Right cardiac atrium (tissue), 5 donors: ENCODE data around the gene ROCK2. TPM values are rescaled to one million over a fixed set of nuclear protein-coding genes. Genes with fewer than 3 reads are reported as not detected.
"Not testable (repeated sequence)": the region's sequence is repeated elsewhere in the genome, so short reads cannot be mapped to it uniquely, and the experiment has no call there.

ENCODE experiments used
- ATAC-seq, 2 donors: fragments of 200-7000 bp; cut with Tn5 transposase; one replicate each; pipeline versions ENCODE4 v1.8.0 to v1.9.1; 2020; ENCODE audit warnings: moderate library complexity in 2 of 2, mild to moderate bottlenecking in 1 of 2
- DNase-seq, 3 donors: peaks; one replicate each; pipeline ENCODE4 v3.0.0-alpha.2; 2020
- H3K27ac ChIP-seq: one replicate; pipeline ENCODE4 v1.5.1; 2013; ENCODE audit warnings: mild to moderate bottlenecking, low read length, control low read depth, moderate library complexity
- H3K27me3 ChIP-seq: one replicate; pipeline ENCODE4 v1.6.1; 2013; ENCODE audit not compliant: control insufficient read depth, insufficient read depth
- H3K4me1 ChIP-seq: one replicate; pipeline ENCODE4 v1.6.1; 2013; ENCODE audit warnings: low read length; ENCODE audit not compliant: control insufficient read depth, insufficient read depth
- H3K4me3 ChIP-seq: one replicate; pipeline ENCODE4 v1.5.1; 2013; ENCODE audit warnings: low read length, control low read depth
- H3K9me3 ChIP-seq: one replicate; pipeline ENCODE4 v1.6.1; 2013; ENCODE audit warnings: low read length; ENCODE audit not compliant: control insufficient read depth
- WGBS: extraction: QIAGEN DNeasy Blood & Tissue Kit; methylation state at CpG from one replicate; pipeline ENCODE4 v1.1.7; 2013; 5-methylcytosine and 5-hydroxymethylcytosine counted together
- intact Hi-C, 4 donors: fragments of 100-400 bp; cut with DNase I; formaldehyde crosslinking; loops; one replicate each; pipeline versions ENCODE4 v1.11.0 to v1.14.0; 2022 to 2023
- polyA plus RNA-seq: library from polyadenylated mRNA; stranded (reverse); fragments of 200-250 nt; gene quantifications from one replicate; pipeline ENCODE4 v1.2.3, GENCODE V29; 2013
- total RNA-seq, 4 donors: library from RNA; stranded (reverse); fragmentation: NEBNext Ultra II Directional; extraction: Animal tissue kit (Norgen Biotek cat#: 25700); gene quantifications; one replicate each; pipeline ENCODE4 v1.2.1, GENCODE V29; 2021
- donor health status: healthy with polysubstance abuse.
- donor health status: DM: no; HTN: yes; CAD: no.
- donor health status: DM: no; HTN: no; CAD: no.
- donor health status: DM: no; HTN: yes; CAD: no; lungs with severe emphysema.
- donor health status: DM: yes; HTN: yes; CAD: no.

The ROCK2 gene
- total and polyA plus RNA-seq, 5 donors: 10.0 to 60.7 (median 40.4) TPM

DNA sequence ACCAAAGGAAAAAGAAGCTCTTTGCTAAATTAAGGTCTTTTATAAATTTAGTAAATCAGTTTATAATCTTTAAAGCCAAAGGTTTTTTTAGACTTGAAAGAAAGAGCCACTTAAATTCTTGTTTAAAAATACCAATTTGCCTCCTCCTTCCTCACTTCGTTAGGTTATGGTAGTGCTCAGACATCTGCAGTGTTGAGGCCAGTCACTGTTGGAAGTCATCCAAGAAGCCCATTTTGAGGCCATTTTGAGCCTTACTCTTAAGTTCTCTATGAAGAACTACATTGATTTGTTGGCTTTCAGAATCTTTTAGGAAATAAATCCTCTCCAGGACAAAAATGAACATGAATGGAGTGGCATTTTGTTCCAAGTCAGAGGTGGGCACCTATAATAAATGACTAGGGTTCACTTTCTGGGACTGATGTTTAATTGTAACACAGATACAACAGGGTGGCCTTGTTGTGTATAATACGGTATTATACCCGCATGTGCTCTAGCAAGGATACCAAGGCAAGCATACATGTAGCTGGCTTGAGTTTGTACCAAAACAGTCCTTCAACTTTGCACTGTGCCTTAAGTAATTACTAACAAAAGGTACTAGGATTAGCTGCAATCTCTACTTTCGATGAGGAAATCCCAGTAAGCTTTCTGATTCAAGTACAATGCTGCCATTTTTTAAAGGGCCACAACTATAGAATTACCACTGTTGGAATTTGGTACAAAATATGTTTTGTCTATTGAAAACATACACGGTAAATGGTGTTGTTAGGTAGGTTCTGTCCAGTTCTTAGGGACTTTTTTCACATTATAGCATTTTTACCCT, 166.4 kb downstream of the ROCK2 start:
- no peaks in the 10 kb centered on the region for H3K9me3 ChIP-seq
- H3K27me3 ChIP-seq: no peaks in the 10 kb centered on the region
- no peak for DNase-seq
- H3K4me3 ChIP-seq: no peak overlapping the region
- ATAC-seq: no peak
- no peaks in the 10 kb centered on the region for H3K4me1 ChIP-seq
- H3K27ac ChIP-seq: no peak overlapping the region
- intact Hi-C loops: no loop called here
- WGBS: 59% methylated on average over 5 of the region's 5 CpGs

DNA sequence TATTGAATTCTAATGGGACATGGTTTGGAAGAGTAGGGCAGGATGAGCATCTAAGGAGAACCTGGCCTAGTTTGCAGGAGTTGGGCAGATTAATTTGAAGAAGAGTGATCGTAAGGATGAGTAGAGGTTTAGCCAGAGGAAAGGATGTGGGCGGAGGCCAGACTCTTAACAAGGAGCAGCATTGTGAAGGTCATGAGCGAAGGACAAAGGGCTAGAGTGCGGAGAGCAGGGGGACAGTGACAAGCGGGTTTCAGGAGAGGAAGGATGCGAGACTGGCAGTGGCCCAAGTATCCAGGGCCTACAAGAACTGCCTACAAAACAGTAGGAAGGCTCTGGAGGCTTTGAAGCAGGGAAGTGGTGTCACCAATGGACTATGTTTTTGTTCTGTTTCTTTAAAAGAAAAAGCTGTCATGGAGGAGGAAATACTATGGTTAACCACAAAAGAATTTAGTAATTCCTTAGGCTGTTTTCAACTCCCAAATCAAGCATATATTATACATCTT, 169.1 kb downstream of the ROCK2 start:
- Histone ChIP-seq H3K4me3 (no peak overlapping the region), H3K27me3 (no peaks in the 10 kb centered on the region), H3K4me1 (no peaks in the 10 kb centered on the region), H3K9me3 (no peaks in the 10 kb centered on the region), H3K27ac (no peak overlapping the region)
- intact Hi-C loops: no loop called here
- 68% methylated on average over 6 of the region's 6 CpGs for WGBS
- peak in 1 of 3 donors; percentile 65 for DNase-seq
- peak; percentile 24 to 40 for ATAC-seq

GRCh38 chr2:11174222-11174621, 170.2 kb downstream of the ROCK2 start:
- ATAC-seq: no peak
- H3K4me1 ChIP-seq: no peaks in the 10 kb centered on the region
- no peak overlapping the region for H3K4me3 ChIP-seq
- DNase-seq: no peak
- intact Hi-C loops: no loop called here
- H3K27me3 ChIP-seq: no peaks in the 10 kb centered on the region
- 98% methylated on average over 9 of the region's 9 CpGs for WGBS
- no peak overlapping the region for H3K27ac ChIP-seq
- H3K9me3 ChIP-seq: no peaks in the 10 kb centered on the region

GRCh38 chr2:11169333-11169732, 175.1 kb downstream of the ROCK2 start:
- Histone ChIP-seq H3K9me3 (no peaks in the 10 kb centered on the region), H3K27me3 (no peaks in the 10 kb centered on the region), H3K27ac (no peak overlapping the region), H3K4me3 (no peak overlapping the region), H3K4me1 (no peaks in the 10 kb centered on the region)
- DNase-seq (peak in 1 of 3 donors; percentile 48), ATAC-seq (peak; percentile 68 to 84)
- intact Hi-C loops: no loop called here
- WGBS: 54% methylated on average over 13 of the region's 13 CpGs

DNA sequence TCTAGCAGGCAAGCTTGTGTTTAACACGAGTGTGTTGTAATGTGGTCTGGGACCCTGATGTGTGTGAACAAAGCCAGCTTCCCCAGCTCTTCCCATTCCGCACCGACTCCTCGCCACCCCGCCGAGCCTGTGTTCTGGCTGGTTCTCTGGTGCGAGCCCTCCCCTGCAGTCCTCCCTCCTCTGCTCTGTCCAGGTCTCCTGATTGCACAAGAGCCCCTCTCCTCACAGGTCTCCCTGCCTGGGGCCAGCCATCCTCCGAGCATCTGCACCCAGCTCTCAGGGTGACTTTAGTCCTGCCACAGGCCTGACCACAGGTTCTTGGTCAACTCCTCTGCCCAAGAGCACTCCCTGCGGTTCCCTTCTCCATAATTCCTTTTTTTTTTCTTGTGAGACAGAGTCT, 175.9 kb downstream of the ROCK2 start:
- WGBS: 80% methylated on average over 9 of the region's 9 CpGs
- Histone ChIP-seq H3K4me3 (no peak overlapping the region), H3K4me1 (no peaks in the 10 kb centered on the region), H3K9me3 (no peaks in the 10 kb centered on the region), H3K27ac (no peak overlapping the region), H3K27me3 (no peaks in the 10 kb centered on the region)
- DNase-seq (no peak), ATAC-seq (peak in 1 of 2 donors; percentile 20)
- intact Hi-C loops: no loop called here

GRCh38 chr2:11166476-11166875, 178.0 kb downstream of the ROCK2 start:
- H3K4me3 ChIP-seq: no peak overlapping the region
- ATAC-seq (no peak), DNase-seq (no peak)
- no peaks in the 10 kb centered on the region for H3K27me3 ChIP-seq
- H3K27ac ChIP-seq: no peak overlapping the region
- H3K4me1 ChIP-seq: no peaks in the 10 kb centered on the region
- intact Hi-C loops: no loop called here
- WGBS: 91% methylated on average over 10 of the region's 10 CpGs
- H3K9me3 ChIP-seq: no peaks in the 10 kb centered on the region

DNA sequence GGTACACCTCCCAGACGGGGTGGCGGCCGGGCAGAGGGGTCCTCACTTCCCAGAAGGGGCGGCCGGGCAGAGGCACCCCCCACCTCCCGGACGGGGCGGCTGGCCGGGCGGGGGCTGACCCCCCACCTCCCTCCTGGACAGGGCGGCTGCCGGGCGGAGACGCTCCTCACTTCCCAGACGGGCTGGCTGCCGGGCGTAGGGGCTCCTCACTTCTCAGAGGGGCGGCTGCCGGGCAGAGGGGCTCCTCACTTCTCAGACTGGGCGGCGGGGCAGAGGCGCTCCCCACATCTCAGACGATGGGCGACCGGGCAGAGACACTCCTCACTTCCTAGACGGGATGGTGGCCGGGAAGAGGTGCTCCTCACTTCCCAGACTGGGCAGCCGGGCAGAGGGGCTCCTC, 179.4 kb downstream of the ROCK2 start:
- ATAC-seq, H3K4me1 ChIP-seq, H3K9me3 ChIP-seq, H3K27ac ChIP-seq, H3K27me3 ChIP-seq, intact Hi-C loops, H3K4me3 ChIP-seq: not testable (repeated sequence)
- 97% methylated on average over 28 of the region's 28 CpGs for WGBS
- peak in 1 of 3 donors; percentile 61 for DNase-seq

- Histone ChIP-seq H3K4me1 (no peaks in the 10 kb centered on the region), H3K27ac (no peak overlapping the region), H3K9me3 (no peaks in the 10 kb centered on the region), H3K27me3 (no peaks in the 10 kb centered on the region), H3K4me3 (no peak overlapping the region)
- WGBS: 91% methylated on average over 16 of the region's 16 CpGs
- no peak for ATAC-seq
- no peak for DNase-seq
- intact Hi-C loops: no loop called here
These were observed 180.8 kb downstream of the ROCK2 start for GRCh38 chr2:11163439-11164317.

DNA sequence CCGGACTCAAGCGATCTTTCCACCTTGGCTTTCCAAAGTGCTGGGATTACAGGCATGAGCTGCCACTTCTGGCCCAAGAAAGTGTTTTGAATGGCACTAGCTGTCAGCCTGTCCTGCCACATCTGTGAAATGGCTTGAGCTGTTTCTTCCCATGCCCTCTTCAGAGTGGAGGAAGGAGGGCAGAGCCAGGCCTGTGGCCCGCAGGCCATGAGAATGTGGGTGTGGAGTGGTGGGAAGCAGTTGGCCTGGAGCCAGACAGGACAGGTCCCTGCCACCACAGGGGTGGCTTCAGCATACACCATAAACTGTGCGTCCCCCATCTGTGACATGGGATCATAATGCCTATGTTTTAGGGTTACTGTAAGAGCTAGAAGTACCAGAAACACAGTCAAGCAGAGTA, 182.7 kb downstream of the ROCK2 start:
- DNase-seq (no peak), ATAC-seq (no peak)
- no peaks in the 10 kb centered on the region for H3K4me1 ChIP-seq
- H3K27ac ChIP-seq: no peak overlapping the region
- intact Hi-C loops: no loop called here
- H3K27me3 ChIP-seq: no peaks in the 10 kb centered on the region
- no peaks in the 10 kb centered on the region for H3K9me3 ChIP-seq
- 95% methylated on average over 4 of the region's 4 CpGs for WGBS
- no peak overlapping the region for H3K4me3 ChIP-seq

- Histone ChIP-seq H3K27me3 (no peaks in the 10 kb centered on the region), H3K4me1 (no peaks in the 10 kb centered on the region), H3K27ac (no peak overlapping the region), H3K4me3 (no peak overlapping the region), H3K9me3 (no peaks in the 10 kb centered on the region)
- intact Hi-C loops: no loop called here
- ATAC-seq (no peak), DNase-seq (no peak)
- WGBS: 83% methylated on average over 15 of the region's 15 CpGs
These were observed 183.5 kb downstream of the ROCK2 start for GRCh38 chr2:11160731-11161455.
